Measurements from ENCODE around the gene ATG2A.

- no peak for TF ChIP-seq POLR2A (IDR thresholded peaks at IDR 0.05; ENCODE audit: low read depth, low read length)
- TF ChIP-seq, protein P1, sequence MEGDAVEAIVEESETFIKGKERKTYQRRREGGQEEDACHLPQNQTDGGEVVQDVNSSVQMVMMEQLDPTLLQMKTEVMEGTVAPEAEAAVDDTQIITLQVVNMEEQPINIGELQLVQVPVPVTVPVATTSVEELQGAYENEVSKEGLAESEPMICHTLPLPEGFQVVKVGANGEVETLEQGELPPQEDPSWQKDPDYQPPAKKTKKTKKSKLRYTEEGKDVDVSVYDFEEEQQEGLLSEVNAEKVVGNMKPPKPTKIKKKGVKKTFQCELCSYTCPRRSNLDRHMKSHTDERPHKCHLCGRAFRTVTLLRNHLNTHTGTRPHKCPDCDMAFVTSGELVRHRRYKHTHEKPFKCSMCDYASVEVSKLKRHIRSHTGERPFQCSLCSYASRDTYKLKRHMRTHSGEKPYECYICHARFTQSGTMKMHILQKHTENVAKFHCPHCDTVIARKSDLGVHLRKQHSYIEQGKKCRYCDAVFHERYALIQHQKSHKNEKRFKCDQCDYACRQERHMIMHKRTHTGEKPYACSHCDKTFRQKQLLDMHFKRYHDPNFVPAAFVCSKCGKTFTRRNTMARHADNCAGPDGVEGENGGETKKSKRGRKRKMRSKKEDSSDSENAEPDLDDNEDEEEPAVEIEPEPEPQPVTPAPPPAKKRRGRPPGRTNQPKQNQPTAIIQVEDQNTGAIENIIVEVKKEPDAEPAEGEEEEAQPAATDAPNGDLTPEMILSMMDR (IDR thresholded peaks at IDR 0.05; ENCODE audit: extremely low read depth in 1 of 2, insufficient read depth in 1 of 2, low read depth in 1 of 2, low read length in 2 of 2), result no peak
- TF ChIP-seq EZH2 (IDR thresholded peaks at IDR 0.05; ENCODE audit: borderline replicate concordance, low read depth, low read length, severe bottlenecking), result no peak
- no peak for TF ChIP-seq POLR2AphosphoS5 (IDR thresholded peaks at IDR 0.05; ENCODE audit: insufficient read depth, low read depth, low read length)
- TF ChIP-seq MAX (IDR thresholded peaks at IDR 0.05; ENCODE audit: insufficient read depth, insufficient read length), result no peak
- TF ChIP-seq GATA2 (IDR thresholded peaks at IDR 0.05; ENCODE audit: insufficient read depth, insufficient read length, low read depth, low read length), result no peak
- no peak for TF ChIP-seq FOS (IDR thresholded peaks at IDR 0.05; ENCODE audit: borderline replicate concordance, insufficient read depth, low read length)
- TF ChIP-seq JUN (IDR thresholded peaks at IDR 0.05; ENCODE audit: borderline replicate concordance, insufficient read depth, insufficient read length, low read depth), result no peak
- no peak for TF ChIP-seq MYC (IDR thresholded peaks at IDR 0.05; ENCODE audit: low read depth, low read length)
Measured at GRCh38 chr11:64890522-64890939, 26.5 kb downstream of the ATG2A start.
